T-helper 1 cell treated with Interleukin-12 subunit alpha and Interleukin-12 subunit beta and Interleukin-4 antibody, amounts not matched to agents 30 ng/mL and 1 ng/mL, for 36 hours (primary cell): Measurements from ENCODE around the gene SMAD6. TPM values are rescaled to one million over a fixed set of nuclear protein-coding genes. Genes with fewer than 3 reads are reported as not detected.

Experiments
- intact Hi-C: fragments of 100-400 bp; cut with micrococcal nuclease; formaldehyde crosslinking; loops from one replicate; pipeline ENCODE4 v1.15.1; 2024
- total RNA-seq: library from RNA; stranded (reverse); gene quantifications from 2 replicates; pipeline ENCODE4 v1.2.3, GENCODE V29; 2022

Gene SMAD6
- 0.07 and 0.37 TPM in 2 replicates for total RNA-seq

DNA sequence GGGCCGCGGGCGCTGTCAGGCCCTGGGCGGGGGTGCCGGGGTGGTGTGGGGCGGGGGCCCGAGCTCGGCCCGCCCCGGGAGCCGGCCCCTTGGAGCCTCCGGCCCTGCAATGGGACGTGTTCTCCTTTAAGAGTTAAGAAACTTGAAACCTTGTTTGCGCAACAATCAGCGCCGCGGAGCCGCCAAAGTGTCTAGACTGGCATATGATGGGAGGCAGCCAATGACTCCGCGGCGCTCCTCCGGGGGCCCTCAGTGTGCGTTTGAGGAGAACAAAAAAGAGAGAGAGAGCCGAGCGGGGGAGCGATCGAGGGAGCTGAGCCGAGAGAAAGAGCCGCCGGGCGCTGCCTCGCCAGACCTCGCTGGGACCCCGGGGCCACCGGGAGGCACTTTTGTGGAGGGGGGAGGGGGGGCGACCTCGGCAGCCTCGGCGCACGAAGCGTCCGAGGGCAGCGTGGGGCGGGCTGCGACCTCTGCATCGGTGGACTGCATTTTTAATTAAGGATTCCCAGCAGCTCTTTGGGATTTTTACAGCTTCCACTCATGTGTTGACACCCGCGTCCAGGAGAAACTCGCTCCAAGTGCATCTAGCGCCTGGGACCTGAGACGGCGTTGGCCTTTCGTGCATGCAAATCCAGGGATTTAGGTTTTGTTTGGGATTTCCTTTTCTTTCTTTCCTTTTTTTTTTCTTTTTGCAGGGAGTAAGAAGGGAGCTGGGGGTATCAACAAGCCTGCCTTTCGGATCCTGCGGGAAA is at the start of gene SMAD6:
Gene SMAD6, plus strand, starts transcription at position 202 of the 752 bp plus-strand sequence. CDS start 1,023 bp downstream, outside the sequence.
- intact Hi-C loops: loop anchor here (2.0 to 10.0 kb wide), 11 partner anchors 45 to 1137 kb away; partner anchors contain the start of genes C15orf61, DIS3L, MAP2K1 and SNAPC5

DNA sequence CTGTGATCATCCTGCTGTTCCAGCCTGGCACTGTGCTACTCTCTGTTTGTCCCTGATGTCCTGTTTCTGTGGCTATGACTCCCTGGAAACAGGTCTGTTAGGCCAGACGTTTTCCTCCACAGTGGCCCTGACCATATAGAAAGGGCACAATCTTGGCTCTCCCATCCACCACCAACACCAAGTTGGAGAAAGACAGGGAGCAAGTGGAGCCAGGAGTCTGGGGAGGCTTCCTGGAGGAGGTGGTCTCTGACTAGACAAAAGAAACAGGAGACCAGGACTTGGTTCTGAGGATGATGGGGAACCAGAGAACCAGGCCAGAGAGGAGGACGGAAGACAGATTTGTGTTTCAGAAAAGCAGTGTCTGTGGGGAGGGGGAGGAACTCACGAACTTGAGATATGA is 49.2 kb upstream of the SMAD6 start:
- intact Hi-C loops: no loop called here

DNA sequence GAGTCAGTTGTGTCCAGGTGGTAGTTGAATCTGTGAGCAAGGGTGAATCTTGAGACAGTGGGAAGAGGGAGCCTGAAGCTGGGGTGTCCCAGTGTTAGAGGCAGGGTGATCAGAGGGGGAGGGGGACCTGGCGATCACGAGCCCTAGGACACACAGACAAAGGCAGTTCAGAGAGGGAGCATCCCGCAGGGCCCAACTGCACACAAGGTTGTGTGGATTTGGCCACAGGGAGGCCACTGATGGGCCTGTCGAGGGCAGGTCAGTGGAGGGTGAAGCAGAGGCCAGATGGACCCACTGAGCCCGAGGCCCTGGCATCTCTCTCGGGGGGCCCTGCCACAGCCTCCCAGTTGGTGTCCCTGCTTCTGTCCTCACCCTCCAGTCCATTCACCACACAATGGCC is 48.6 kb upstream of the SMAD6 start:
- intact Hi-C loops: no loop called here

DNA sequence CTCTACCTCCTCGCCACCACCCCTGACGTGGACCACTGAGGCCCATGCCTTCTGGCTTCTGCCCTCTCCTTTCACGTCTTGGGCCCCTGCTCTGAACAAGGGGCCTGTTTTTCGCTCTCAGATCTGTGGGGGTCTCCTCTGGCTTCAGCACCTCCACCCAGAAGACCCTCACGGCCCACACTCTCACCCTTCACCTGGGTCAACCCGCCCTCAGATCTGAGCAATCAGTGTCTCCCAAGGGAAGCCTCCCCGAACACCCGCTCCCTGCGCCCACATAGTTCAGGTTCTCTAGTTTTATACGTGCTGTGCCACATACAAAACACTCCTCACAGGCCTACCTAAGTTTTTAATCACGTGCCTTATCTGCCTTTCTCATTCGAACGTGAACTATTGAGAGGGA is 48.2 kb upstream of the SMAD6 start:
- intact Hi-C loops: no loop called here

DNA sequence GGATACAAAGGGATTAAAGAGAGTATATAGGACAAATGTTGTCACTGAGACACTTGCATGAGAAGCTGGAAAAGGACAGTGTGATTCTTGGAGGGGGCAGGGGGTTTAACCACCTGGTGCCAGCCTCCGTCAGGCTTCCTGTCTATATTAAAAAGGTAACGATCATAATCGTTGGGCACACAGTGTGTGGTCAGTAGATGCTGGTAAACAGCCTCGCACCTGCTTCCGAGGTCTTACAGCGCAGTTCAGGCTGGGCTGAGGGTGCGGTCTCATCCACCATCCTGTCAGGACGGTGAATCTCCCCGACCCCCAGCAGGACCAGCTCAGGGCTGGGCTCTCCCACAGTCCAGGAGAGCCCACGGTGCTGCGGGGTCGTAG is 47.7 kb upstream of the SMAD6 start:
- intact Hi-C loops: no loop called here

DNA sequence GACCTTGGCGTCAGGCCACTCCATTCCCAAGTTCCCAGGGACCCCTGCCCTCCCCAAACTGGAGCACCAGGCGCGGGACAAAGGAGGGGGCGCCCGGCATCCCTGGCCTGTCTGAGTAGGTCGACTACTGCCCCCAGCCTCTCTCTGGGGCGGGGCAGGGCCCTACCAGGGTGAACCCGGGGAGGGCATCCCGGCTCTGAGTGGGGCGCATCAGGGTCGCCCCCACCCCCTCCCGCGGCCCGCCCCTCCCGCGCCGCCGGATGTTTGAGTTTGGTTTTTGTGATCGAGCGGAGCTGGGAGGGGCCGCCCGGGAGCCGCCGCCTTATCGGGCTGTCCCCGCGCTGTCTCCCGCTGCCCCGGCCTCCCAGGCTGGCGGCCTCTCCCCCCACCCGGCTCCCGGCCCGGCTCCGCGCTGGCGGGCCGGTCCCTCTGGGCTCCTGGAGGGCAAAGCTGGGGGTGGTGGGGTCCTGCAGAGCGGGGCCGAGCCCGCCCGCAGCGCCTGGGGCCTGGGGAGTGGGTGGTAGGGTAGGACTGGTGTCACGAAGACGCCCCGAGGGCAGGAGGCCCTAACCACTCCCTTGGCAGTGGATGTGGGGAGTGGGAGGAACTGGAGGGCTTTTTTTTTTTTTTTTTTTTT is 47.2 kb upstream of the SMAD6 start:
- intact Hi-C loops: loop anchor here (5.0 kb wide), 1 partner anchor 47 kb away; the partner anchor contains the start of gene SMAD6

DNA sequence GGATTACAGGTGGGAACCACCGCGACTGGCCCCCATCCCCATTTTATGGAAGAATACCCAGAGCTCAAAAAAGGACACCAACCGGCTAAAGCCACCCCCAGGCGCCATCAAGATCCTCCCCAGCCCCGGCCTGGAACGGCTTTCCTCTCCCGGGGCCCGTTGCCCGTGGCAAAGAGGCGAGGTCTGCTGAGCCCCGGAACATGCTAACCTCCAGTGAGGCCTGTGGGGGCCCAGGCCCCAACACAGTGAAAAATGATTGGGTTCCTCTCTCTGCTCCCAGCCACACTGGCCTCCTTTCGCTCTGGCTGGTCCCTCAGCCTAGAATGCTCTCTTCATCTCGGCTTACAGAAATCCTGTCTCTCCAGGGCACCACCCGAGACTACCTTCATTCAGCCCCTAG is 46.5 kb upstream of the SMAD6 start:
- intact Hi-C loops: loop anchor here (5.0 kb wide), 1 partner anchor 47 kb away; the partner anchor contains the start of gene SMAD6

DNA sequence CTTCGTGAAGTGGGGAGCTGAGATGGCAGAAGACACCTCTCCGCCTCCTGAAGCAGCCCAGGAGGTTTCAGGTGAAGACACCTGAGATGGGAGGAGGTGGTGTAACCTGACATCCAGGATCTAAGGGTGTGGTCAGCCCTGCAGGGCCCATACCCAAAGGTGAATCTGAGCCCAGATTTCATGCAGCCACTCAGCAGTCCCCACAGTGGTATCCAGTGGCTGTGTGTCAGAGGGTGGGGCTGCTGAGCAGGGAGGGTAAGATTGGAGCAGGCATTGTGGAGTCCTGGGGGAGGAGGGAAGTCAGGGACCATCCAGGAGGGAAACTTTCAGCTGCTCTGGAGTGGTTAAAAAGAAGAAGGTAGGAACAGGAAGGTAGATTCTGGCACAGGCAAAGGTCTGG is 46.0 kb upstream of the SMAD6 start:
- intact Hi-C loops: loop anchor here (5.0 kb wide), 1 partner anchor 46 kb away; the partner anchor contains the start of gene SMAD6

DNA sequence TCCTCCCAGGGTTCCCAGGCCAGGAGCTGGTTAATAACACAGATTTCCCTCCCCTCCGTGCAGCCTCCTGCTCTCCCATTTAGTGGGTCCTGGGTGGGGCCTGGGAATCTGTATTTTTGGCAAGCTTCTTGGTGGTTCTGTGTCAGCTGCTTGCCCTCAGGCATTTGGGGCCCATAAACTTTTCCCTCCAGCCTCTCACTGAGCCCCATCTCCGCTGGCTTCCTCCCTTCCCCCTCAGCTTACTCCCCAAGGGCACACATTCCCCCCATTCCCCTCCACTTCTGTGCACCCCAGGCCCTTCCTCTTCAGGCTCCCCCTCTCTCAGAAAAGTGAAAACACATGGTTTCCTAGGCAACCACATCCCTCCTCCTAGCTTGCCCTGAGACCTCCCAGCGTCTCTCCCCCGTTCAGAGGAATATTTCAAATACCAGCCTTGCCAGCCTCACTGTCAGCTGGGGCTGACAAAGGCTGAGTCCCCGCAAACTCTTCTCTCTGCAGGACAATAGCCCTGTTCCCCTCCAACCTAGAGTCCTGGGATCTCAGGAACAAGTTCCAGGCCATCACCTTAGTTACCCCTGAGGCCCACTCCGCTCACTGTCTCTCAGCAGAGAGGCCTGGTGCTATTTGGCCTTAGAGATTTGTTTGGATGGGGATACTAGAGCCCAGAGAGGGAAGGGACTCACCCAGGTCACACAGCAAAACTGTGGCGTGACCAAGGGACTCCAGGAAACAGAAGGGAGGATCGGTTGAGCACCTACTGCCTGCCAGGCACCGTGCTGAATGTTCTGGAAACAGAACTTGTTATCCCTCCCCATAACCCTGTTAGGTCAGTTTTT is 44.6 kb upstream of the SMAD6 start:
- intact Hi-C loops: loop anchor here (5.0 kb wide), 1 partner anchor 45 kb away; the partner anchor contains the start of gene SMAD6

DNA sequence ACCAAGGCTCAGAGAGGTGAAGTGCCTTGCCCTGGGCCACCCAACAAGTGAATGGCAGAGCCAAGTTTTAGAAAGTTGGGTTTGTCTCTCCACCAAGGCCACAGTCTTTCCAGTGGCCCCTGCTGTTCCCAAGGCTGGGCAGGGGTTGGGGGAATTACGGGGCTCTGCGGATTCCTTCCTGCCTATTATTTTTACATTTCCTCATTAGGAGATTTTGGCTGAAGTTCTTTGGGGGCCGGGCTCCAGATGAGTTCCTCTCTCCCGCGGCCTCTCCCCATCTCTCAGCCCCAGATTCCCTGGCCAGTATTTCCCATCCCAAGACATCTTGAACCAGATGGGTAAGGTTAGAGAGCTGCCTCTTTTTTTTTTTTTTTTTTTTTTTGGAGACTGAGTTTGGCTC is 44.0 kb upstream of the SMAD6 start:
- intact Hi-C loops: loop anchor here (5.0 kb wide), 1 partner anchor 44 kb away; the partner anchor contains the start of gene SMAD6

DNA sequence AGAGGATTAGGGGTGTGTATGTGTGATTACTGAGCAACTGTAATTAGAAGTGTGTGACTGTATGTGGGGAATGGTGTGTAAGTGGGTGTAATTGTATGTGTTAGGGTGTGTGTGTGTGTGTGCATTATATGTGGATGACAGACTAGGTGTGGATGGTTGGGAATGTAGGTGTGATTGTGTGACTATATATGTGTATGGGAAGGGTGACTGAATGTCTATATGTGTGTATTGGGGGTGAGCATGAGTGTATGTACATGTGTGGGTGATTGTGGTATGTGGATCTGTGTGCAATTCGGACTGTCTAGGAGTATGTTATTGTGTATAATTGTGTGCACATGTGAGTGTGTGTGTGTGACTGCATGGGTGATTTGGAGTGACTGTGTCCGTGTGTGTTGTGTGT is 43.2 kb upstream of the SMAD6 start:
- intact Hi-C loops: loop anchor here (5.0 kb wide), 1 partner anchor 43 kb away; the partner anchor contains the start of gene SMAD6

DNA sequence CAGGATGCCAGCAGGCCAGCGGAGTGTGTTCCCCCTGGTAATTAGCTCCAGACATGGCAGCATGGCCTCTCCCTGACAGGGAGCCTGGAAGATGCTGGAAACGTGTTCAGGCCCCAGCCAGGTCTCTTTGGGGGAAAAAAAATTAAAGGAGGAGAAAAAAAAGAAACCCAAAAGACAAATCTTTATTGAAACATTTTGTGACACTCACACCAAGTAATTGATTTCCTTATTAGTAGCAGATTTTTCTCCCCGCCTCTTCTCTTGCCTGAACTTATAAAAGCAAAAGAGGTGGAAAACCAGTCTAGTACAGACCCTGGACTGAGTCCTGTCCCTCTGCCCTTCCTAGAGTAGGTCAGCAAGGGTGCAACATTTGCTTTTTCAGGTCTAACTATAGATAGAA is 42.7 kb upstream of the SMAD6 start:
- intact Hi-C loops: loop anchor here (5.0 kb wide), 1 partner anchor 43 kb away; the partner anchor contains the start of gene SMAD6

DNA sequence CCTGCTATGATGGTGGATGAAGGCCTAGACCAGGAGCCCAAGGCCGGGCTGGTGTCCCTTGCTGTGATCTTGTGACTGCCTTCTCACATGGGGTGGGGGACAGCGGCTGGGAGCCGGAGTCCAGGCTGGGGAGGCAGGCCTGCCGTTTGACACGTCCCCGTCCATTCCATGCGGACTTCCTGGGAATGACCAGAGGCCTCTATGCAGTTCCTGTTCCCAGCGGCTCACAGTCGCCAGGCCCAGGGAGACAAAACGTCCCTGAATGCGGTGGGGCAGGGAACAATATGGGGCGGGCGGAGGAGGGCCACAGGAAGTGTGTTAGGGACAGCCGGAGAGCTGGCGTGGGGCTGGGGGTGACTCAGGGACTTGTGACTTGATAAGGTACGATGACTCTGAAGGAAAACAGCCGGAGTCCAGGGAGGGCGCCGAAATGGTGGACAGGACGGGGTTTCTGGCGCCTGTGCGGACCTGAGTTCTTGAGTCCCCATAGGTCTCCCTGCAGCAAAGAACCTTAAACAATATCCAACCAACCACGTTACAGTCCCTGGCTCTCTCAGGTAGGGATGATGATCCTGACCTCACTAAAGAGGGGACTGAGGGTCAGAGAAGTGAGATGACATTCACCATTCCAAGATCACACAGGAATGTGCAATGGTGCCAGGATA is 40.5 kb upstream of the SMAD6 start:
- intact Hi-C loops: no loop called here

DNA sequence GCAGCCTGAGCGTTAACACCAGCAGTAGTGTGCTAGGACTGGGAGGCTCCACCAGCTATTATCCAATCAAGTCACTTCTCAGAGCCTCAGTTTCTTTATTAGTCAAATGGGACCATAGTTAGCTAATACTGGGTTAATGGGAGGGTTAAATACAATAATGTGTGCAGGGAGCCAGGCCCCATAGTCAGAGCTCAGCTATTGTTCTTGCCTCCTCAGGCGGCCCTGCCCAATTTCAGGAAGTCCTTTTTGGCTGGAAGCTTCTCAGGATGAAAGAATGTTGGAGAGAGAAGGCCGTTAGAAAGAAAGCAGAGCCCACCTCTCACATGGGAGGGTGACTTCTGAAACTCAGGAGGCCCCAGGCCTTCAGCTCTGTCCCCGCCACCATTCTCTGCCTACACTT is 39.5 kb upstream of the SMAD6 start:
- intact Hi-C loops: no loop called here

DNA sequence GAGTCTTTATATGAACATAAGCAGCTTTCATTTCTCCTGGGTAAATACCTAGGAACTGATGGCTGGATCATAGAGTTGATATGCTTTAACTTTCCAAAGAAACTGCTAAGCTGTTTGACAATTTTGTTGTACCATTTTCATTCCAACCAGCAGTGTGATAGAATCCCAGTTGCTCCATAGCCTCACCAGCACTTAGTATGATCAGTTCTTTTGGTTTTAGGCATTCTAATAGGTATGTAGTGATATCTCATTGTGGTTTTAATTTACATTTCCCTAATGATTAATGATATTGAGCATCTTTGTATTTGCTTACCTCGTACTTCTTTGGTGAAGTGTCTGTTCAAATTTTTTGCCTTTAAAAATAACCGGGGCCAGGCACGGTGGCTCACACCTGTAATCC is 38.4 kb upstream of the SMAD6 start:
- intact Hi-C loops: no loop called here

DNA sequence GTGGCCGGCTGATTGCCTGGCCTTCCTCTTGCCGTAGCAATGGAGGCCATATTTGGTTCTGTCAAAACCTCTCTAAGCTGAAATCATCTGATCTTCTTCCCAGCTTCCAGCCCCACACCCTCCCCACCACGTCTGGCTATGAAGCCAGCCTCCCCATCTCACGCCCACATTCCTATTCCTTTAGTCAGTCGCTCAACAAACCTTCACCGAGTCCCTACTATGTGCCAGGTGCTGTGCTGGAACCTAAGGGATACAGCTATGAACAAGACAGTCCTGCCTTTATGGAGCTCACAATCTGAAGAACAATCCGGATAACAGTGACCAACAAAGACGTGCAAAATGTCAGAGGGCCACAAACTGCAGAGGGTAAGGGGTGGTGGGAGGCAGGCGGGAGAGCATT is 31.9 kb upstream of the SMAD6 start:
- intact Hi-C loops: no loop called here

DNA sequence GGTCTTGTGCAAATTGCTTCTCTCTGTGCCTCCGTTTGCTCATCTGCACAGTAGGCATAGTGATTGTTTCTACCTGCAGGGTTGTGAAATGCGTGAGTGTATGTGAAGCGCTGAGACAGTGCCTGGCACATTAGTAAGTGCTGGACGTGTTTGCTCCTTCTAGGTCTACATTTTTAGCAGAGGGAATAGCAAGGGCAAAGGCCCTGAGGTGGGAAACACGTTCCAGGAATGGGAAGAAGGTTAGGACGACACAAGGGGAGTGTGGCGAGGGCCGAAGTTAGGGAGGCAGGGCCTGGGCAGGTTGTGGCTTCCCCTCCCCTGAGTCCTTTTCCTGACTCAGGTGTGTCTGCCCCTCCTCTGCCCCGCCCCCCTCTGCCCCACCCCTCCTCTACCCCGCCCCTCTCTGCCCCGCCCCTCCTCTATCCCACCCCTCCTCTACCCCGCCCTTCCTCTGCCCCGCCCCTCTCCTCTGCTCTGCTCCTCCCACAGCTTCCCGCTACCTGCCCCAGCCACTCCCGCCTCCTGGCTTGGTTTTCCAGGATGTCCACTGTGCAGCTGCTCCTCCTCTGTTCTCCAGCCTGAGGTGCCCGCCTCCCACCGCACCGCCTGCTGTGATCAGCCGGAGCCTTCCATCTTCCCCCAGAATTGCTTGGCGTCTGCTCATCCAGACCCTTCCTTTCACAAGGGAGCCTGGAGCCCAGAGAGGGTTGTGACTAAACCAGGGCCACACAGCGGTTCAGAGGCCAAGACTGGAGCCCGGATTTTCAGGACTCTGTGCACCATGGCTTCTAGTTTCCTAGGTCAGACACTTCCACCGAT is 31.1 kb upstream of the SMAD6 start:
- intact Hi-C loops: no loop called here

DNA sequence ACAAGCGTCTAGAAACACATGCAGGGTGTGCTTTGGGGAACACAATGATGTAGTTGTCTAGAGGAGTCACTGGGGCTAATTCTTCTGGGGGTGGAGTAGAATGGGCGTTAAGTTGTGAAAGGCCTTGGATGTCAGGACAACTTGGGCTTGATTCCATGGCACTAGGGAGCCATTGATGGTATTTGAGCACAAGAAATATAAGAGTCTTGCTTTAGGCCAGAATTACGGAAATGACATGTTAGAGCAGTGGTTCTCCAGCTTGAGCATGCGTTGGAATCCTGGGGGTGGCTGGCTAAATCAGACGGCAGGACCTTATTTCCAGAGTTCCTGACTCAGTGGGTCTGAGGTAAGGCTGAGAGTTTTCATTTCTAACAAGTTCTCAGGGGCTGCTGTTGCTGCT is 29.2 kb upstream of the SMAD6 start:
- intact Hi-C loops: no loop called here

DNA sequence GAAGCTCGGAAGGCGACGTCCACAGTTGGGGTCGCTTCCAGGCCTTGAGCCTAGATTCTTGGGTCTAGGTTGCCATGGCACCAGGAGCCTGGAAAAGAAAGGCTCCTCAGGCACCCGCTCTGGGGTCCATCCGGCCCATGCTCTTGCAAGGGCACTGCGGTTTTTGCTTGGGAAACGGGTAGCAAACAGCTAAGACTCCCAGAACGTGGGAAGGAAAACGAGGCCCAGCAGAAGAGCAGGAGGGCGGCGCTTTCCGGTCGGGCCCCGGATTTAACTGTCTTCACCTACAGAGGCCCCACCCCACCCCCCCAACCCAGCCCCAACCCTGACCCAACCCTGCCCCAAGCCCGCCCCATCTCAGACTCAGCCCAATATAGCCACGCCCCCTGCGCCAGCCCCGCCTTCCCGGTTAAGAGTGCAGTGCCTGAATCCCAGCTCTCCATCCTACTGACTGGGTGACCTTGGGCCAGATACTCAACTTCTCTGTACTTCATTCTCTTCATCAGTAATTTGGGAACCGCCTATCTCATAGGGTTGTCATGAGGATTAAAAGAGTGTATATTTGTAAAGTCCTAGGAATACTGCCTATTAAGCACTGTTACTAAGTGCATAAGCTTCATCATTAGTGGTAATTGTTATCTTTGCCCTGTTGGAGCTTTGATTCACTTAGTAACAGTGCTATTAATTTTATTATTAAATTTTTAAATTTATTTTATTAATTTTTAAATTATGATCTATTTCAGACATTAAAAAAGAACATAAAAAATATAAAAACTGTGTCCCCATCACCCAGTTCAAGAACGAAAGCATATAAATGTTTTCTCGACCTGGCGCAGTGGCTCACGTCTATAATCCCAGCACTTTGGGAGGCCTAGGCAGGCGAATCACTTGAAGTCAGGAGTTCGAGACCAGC is 28.4 kb upstream of the SMAD6 start:
- intact Hi-C loops: no loop called here
